ENCODE results near the gene POLDIP2. TPM values are rescaled to one million over a fixed set of nuclear protein-coding genes. Genes with fewer than 3 reads are reported as not detected.

POLDIP2 gene
- total RNA-seq, 2 donors from 2014 or later, result 98.9 to 108 TPM

DNA sequence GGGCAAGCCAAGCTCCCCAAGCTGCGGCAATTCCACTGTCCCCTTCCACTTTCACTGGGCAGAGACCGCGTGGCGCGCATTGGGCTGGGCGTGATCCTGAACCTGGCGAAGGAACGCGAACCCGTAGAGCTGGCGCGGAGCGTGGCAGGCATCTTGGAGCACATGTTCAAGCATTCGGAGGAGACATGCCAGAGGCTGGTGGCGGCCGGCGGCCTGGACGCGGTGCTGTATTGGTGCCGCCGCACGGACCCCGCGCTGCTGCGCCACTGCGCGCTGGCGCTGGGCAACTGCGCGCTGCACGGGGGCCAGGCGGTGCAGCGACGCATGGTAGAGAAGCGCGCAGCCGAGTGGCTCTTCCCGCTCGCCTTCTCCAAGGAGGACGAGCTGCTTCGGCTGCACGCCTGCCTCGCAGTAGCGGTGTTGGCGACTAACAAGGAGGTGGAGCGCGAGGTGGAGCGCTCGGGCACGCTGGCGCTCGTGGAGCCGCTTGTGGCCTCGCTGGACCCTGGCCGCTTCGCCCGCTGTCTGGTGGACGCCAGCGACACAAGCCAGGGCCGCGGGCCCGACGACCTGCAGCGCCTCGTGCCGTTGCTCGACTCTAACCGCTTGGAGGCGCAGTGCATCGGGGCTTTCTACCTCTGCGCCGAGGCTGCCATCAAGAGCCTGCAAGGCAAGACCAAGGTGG is 24.0 kb upstream of the POLDIP2 start:
- Histone ChIP-seq H3K36me3 (no peaks in the 10 kb centered on the region), H3K4me1 (peaks cover 0 to 14% of the 10 kb centered on the region in 2 donors), H3K27me3 (no peaks in the 10 kb centered on the region), H3K27ac (no peak overlapping the region), H3K9me3 (no peaks in the 10 kb centered on the region), H3K4me3 (peak overlapping the region in 1 of 2 donors; percentile 2)
- DNase-seq (ENCODE audit: low spot score), result no peak
- TF ChIP-seq, protein P1, sequence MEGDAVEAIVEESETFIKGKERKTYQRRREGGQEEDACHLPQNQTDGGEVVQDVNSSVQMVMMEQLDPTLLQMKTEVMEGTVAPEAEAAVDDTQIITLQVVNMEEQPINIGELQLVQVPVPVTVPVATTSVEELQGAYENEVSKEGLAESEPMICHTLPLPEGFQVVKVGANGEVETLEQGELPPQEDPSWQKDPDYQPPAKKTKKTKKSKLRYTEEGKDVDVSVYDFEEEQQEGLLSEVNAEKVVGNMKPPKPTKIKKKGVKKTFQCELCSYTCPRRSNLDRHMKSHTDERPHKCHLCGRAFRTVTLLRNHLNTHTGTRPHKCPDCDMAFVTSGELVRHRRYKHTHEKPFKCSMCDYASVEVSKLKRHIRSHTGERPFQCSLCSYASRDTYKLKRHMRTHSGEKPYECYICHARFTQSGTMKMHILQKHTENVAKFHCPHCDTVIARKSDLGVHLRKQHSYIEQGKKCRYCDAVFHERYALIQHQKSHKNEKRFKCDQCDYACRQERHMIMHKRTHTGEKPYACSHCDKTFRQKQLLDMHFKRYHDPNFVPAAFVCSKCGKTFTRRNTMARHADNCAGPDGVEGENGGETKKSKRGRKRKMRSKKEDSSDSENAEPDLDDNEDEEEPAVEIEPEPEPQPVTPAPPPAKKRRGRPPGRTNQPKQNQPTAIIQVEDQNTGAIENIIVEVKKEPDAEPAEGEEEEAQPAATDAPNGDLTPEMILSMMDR (IDR thresholded peaks at IDR 0.05), result peak in 1 of 2 donors; percentile 11

DNA sequence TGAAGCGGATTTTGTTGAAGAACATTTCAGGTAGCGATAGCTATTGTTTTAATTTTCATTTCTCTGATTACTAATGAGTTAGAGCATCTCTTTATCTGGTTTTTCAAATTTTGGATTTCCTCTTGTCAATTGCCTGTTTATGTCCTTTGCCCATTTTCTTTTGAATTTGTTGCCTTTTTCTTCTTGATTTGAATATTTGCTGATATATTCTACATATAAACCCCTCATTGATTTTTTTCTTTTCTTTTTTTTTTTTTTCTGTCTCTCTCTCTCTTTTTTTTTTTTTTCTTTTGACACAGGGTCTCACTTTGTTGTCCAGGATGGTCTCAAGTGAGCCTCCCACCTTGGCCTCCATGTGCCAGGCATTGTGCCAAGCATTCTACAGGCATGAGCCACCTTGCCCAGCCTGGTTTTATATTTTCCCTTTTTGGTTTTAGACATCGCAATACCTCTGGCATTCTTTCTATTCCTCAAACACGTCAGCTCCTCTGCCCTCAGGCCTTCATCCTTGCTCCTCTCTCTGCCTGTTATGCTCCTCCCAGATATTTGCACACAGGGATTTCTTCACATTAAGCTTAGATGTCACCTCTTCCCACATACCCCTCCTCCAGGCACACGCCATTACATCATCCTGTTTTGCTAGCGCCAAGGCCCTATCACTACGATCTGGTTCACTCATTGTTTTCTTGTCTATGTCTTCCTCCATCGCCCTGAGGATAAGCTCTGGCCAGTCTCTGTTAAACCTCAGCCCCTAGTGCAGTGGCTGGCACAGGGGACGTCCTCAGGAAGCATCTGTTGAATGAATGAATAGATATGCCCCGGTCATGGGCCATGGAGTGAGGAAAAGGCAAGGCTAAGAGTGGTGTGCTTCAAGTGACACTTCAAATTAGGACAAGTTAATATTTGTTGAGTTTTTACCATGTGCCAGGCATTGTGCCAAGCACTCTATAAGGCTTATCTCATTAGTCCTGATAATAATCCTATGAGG is 22.8 kb upstream of the POLDIP2 start:
- DNase-seq (ENCODE audit: low spot score), result no peak
- TF ChIP-seq, protein P1 (IDR thresholded peaks at IDR 0.05), result no peak
- Histone ChIP-seq H3K27me3 (no peaks in the 10 kb centered on the region), H3K9me3 (no peaks in the 10 kb centered on the region), H3K36me3 (no peaks in the 10 kb centered on the region), H3K4me3 (no peak overlapping the region), H3K4me1 (peaks cover 0 to 14% of the 10 kb centered on the region in 2 donors), H3K27ac (no peak overlapping the region)

DNA sequence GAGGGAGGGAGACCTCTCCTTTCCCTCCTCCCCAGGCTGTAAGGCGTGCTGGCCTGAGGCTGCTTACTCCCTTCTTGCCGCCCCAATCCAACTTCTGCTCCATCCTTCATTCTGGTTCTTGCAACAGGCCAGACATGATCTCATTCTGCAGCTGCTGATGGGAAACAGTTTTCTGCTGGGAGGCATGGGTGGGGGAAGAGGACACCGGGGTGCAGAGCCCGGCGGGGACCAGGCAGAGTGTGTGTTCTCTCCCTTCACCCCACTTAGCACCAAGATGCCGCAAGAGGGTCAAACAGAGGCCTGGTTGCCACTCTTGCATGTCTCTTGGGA is 15.6 kb upstream of the POLDIP2 start:
- peaks cover 0 to 37% of the 10 kb centered on the region in 2 donors for H3K4me1 ChIP-seq
- no peak overlapping the region for H3K27ac ChIP-seq
- DNase-seq (ENCODE audit: low spot score), result no peak
- H3K9me3 ChIP-seq, result no peaks in the 10 kb centered on the region
- no peak overlapping the region for H3K4me3 ChIP-seq
- TF ChIP-seq, protein P1 (IDR thresholded peaks at IDR 0.05), result no peak
- no peaks in the 10 kb centered on the region for H3K27me3 ChIP-seq
- H3K36me3 ChIP-seq, result no peaks in the 10 kb centered on the region

DNA sequence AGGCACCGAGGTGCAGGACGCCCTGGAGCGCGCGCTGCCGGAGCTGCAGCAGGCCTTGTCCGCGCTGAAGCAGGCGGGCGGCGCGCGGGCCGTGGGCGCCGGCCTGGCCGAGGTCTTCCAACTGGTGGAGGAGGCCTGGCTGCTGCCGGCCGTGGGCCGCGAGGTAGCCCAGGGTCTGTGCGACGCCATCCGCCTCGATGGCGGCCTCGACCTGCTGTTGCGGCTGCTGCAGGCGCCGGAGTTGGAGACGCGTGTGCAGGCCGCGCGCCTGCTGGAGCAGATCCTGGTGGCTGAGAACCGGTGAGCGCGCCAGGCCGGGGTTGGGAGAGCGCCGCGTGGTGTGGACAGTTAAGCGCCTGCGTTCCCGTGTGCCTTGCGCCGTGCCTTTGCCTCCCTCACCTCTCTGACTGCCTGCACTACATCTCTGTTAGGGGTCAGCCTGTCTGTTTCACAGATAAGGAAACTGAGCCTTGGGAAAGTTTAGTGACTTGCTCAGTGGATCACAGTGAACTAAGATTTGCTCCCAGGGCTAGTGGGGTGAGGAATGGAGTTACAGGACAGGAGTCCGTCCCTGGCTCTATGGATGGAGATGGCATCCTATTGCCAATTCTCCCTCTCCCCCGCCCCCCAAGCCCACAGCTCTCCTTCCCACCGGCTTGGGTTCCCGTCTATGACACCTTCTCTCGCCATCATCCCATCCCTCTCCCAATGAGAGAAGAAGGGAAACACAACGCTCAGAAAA is 15.0 kb upstream of the POLDIP2 start:
- Histone ChIP-seq H3K4me3 (peak overlapping the region; percentile 49 to 65), H3K36me3 (no peaks in the 10 kb centered on the region), H3K9me3 (no peaks in the 10 kb centered on the region), H3K27me3 (no peaks in the 10 kb centered on the region), H3K4me1 (peaks cover 0 to 37% of the 10 kb centered on the region in 2 donors), H3K27ac (peak overlapping the region; percentile 57 to 69)
- TF ChIP-seq, protein P1 (IDR thresholded peaks at IDR 0.05), result no peak
- no peak for DNase-seq (ENCODE audit: low spot score)

DNA sequence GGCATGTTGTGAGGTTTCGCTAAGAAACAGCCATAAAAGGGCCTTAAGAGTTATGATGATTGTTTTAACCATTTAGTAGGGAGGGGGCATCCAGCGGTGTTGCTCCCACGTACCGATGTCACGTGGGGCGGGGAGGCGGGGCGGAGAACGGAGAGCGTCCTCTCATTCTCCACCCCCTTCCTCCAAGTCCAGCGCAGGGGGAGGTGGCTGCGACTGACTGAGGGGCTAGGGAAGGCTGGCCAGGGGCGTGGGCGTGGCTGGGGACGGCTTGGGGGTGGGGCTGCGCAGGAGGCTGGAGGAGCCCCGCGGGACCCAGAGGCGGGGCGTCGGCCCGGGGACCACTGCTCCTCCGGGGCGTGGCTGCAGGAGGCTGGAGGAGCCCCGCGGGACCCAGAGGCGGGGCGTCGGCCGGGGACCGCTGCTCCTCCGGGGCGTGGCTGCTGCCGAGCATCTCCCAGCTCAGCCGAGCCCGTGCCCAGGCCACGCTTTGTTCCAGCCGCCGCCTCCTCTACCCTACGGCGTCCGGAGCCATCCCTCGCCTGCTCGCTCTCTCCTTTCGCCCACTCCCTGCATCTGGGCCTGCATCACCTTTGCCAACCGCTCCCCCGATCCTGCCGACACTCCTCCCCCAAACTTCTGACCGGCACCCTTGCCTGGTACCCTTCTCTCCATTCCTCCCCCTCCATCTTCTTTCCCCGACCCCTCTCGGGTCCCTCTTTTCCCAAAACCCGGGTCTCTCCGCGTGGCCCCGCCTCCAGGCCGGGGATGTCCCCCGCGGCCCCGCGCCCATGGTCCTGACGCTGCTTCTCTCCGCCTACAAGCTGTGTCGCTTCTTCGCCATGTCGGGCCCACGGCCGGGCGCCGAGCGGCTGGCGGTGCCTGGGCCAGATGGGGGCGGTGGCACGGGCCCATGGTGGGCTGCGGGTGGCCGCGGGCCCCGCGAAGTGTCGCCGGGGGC is 14.2 kb upstream of the POLDIP2 start, which contains the start of gene SARM1:
SARM1 (plus strand) TSS at position 450 of the 958 bp plus-strand sequence; CDS start at position 789, 339 bp downstream.
- Histone ChIP-seq H3K4me3 (peak within 1 kb of the TSS; percentile 49 to 65), H3K27me3 (no peaks in the 10 kb centered on the region), H3K27ac (peak within 1 kb of the TSS; percentile 57 to 69), H3K36me3 (no peaks in the 10 kb centered on the region), H3K9me3 (no peaks in the 10 kb centered on the region), H3K4me1 (peaks cover 0 to 37% of the 10 kb centered on the region in 2 donors)
- peak; percentile 76 for DNase-seq (ENCODE audit: low spot score)
- TF ChIP-seq, protein P1 (IDR thresholded peaks at IDR 0.05), result no peak

Data from right atrium auricular region (tissue), 2 donors.